Fibroblast of peridontal ligament (primary cell): ENCODE measurements around the gene BTNL9.
"Not testable (repeated sequence)": the region's sequence is repeated elsewhere in the genome, so short reads cannot be mapped to it uniquely, and the experiment has no call there.

Experiments used
- DNase-seq: peaks from one replicate; pipeline ENCODE4 v3.0.0-alpha.2; 2010; ENCODE audit errors: extremely low read depth

The BTNL9 gene

DNA sequence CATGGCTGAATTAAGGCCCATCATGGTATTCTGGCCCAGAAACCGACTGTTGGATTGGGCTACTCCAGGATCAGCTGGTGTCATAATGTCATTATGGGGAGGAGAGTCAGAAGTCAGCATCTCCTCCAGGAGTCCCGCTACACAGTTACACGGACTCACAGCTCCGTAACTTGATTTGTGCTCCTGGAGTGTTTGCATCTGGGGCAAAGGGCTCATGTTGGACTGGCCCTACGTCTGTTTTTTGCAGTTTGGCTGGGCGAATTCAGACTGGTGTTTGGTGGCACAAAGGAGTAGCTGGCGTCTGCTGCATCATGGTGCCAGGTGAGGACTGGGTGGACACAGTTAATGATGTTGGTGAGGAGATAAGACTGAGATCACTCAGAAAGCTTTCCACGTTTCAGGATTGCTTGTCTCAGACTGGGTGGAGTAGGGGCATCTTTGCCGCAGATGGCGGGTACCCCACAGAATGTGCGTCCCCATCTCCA lies 59.6 kb downstream of the BTNL9 start:
- no peak for DNase-seq

DNA sequence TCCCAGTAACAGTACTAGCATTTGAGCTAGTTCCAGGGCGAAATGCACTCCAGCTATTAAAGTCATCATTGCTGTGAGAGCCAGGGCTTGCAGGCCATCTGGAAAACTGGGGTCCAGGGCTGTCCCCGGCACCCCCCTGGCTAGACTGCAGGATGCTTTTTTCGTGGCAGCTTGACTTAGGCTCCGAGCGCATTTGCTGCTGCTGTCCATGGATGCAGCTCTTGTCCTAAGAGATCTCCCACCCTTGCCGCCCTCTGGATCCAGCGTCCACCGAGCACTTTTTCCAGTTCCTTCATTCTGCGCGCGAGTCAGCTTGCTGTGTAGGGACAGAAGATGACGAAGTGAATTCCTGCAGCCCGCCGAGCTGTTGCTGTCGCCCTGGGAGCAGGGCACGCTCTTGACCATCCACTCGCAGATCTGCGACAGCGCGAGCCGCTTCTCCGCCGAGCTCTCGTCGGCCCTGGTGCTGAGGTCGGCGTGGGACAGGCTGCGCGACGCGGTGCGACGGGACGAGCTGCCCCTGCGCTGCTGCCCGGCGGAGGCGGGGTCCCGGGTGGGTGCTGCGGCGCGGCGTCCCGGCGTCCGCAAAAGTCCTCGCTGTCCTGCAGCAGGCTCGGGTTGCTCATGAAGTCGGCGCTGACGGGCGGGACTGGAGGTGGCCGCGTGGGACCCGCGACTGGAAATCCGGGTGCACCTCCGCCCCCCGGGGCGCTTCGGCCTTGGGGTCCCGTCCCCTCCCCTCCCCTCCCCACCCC lies 60.2 kb downstream of the BTNL9 start:
- DNase-seq, result no peak

DNA sequence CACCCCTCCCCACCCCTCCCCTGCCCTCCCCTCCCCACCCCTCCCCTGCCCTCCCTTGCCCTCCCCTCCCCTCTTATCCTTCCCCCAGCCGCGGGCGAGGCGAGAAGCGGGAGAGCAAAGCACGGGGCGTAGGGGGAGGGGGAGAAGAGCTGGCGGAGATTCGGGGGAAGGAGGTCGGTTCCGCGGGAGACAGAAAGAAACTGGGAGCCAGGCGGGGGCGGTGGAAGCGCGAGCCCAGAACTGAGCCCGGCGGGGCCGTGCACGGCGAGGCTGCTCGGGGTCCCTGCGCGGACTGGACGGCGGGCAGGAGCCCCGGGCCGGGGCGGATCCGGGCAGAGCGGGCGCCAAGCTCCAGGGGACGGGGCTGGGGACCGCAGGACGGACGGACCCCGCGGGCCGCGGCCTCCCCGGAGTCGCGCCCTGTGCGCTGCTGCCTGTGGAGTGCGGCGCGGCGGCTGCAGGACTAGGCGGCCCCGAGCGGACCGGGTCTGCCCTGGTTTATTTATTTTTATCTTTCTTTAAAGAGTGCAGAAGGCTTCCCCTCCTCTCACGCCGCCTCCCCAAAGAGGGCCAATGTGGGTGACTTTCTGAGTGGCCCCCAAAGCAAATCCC lies 61.1 kb downstream of the BTNL9 start:
- not testable (repeated sequence) for DNase-seq

DNA sequence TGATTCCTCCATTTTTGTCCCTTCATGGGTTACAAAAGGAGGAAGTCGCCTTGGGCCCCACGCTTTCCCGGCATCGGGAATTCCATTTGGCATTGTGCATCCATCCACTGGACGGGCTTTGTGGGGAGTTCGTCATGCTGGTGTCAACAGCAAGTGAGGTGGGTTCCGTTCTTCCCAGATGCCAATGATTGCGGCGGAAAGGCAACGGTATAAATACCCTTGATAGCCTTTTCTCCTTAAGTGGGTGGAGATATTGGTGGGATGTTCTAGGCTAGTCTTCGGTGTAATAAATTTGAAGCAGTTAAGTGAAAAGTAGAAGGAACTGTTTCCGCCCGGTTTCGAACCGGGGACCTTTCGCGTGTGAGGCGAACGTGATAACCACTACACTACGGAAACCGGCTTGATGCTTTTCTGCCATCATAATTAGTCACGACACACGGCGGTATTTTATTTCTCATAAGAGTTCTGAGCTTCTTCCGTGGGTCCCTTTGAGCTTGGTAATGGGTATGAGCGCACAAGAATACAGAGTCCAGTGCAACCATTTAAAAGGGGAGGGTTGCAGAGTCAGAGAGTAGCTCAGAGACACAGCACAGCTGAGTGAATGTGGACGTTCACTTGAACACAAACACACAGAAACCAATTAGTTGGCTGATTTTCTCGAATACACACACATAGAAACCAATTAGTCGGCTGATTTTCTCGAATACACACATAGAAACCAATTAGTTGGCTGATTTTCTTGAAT lies 62.0 kb downstream of the BTNL9 start:
- not testable (repeated sequence) for DNase-seq

DNA sequence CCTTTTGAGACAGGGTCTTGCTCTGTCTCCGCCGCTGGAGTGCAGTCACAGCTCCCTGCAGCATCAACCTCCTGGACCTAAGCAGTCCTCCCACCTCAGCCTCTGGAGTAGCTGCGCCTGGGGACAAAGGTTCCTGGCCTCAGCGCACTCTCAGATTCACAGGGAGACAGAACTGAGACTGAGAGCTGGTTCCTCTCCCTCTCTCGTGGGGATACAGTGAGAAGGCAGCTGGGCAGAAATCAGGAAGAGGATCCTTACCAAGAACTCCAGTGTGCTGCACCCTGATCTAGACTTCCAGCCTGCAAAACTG lies 64.1 kb downstream of the BTNL9 start:
- DNase-seq, result not testable (repeated sequence)

DNA sequence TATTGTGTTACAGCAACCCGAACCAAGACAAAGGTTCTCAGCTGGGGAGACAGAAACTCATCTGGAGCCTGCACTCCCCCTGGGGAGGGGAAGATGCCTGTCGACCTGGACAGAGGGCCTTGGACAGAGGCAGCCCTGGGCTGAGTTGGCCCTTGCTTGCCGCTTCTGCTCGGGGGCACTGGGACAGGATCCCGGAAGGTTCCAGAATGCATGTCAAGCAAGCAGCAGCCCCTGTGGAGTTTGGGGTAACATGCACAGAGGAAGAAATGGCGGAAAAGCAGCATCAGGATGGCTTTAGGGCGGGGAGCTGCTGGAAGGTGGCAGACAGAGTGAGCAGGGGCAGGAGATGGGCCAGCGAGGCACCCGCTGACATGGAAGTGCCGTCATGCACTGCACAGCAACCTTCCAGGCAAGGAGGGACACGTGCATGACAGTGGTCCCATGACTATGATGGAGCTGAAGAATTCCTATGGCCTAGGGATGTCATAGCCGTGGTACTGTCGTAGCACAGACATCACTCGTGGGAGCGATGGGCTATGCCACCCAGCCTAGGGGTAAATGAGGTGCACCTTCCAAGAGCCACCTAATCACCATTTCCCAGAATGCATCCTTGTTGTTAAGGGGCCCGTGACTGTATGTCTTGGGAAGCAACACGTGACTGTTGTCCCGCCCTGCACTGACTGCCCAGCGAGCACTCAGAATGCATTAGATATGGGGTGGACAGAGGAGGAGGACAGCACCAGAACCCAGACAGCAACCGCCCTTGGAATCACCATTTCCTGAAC lies 64.7 kb downstream of the BTNL9 start:
- not testable (repeated sequence) for DNase-seq

DNA sequence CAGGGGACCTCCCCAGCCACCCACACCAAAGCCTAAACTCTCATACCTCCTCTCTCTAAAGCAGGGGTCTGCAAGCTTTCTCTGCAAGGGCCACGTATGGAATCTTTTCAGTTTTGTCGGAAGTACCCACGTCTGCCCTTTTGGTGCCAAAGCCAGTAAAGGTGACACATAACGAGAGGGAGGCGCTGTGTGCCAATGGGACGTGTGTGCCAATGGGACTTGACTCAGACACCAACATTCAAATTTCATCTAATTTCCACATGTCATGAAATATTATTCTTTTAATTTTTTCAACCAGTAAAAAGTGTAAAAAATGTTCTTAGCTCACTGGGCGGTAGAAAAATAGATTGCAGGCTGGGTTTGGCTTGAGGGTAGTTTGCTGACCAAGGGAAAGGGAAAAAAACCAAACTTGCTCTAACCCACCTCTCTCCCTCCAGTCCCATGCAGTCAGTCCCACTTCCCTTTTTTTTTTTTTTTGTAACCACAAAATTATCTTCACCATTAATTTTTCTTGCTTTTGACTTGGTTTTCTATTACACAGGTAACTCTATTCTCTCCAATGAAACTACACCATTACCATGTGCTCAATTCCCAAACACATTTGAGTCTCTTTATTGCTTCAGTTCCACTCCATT lies 65.4 kb downstream of the BTNL9 start:
- no peak for DNase-seq

DNA sequence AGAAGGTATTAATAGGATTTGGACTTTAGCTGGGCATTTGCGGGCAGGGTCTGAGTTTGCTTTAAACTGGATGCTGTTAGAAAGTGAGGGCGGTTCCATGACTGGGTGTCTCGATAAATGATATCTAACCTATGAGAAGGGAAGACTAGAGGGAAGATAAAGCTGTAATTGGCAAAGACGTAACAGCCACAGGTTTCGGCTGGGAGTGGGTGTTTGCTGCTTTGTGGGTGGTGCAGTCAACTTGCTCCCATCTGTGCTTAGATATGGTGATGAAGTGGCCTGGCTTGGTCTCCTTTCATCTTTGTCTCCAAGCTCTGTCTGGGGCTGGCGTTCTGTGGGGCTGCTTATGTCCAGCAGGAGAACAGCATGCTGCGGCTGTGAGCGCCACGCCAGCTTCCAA lies 67.6 kb downstream of the BTNL9 start:
- no peak for DNase-seq

DNA sequence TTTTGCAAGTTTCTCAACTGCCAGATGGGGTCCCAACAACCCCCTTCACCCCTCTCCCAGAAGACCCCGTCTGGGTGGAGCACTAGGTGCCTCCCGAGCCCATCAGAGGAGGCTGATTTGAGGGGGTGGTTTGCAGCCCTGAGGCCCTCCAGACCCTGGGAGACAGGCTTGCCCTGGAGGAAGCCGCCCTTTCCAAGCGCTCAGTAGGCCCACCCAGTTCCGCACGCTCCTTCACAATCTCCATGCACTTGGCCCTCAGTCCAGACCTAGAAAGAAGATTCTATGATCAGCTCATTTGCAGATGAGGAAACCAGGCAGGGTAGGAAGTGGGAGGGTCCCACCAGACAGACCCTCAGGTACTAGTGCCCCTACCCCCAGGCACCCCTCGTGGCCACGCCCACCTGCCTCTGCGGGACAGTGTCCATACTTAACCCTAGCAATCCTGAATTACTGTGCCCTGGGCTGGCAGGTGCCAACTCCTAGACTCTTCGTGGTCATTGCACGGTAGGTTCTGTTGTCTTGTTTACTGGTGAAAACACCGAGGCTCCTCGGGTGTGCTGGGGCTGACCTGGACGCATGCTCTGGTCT lies 68.6 kb downstream of the BTNL9 start:
- DNase-seq, result no peak

DNA sequence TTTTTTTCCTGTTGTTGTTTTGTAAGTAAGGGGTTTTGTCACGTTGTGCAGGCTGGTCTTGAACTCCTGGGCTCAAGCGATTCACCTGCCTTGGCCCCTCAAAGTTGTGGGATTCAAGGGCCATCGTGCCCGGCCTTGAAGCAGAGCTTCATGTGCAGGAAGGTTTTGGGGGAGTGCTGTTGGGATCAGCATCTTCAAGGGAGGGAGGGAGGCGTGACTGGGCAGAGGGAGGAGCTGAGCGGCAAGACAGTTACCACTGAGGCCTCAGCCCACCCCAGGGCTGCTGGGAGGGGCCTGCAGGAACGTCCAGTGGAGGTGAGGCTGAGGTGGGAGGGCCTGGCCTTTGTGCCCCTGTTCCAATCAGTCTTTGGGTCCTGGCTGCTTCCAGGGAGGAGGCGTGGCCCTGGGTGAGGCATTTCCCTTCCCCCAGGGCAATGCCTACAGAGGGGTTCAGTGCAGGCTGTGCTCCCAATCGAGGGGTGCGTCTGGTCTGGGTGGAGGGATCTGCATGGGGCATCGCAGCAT lies 69.5 kb downstream of the BTNL9 start:
- no peak for DNase-seq

DNA sequence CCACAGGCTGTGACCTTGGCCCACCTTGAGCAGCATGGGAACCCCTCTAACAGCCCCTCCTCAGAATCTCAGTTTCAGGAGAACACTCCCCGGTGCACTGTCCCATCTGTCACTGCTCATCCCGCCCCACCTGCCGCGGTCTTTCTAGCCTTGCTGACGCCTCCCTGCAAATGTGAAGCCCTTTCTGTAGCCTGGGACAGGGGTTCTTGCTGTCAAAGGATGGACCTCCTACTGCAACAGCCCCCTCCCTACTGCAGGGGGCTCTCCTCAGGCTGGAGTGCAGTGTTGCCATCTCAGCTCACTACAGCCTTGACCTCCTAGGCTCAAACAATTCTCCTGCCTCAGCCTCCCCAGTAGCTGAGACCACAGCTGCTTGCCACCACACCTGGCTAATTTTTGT lies 70.9 kb downstream of the BTNL9 start:
- DNase-seq, result no peak
